ENCODE measurements around the gene CDH13. TPM values are rescaled to one million over a fixed set of nuclear protein-coding genes. Genes with fewer than 3 reads are reported as not detected.

The CDH13 gene
- total RNA-seq, 1 experiment from 2014 or later = 2.1 TPM

DNA sequence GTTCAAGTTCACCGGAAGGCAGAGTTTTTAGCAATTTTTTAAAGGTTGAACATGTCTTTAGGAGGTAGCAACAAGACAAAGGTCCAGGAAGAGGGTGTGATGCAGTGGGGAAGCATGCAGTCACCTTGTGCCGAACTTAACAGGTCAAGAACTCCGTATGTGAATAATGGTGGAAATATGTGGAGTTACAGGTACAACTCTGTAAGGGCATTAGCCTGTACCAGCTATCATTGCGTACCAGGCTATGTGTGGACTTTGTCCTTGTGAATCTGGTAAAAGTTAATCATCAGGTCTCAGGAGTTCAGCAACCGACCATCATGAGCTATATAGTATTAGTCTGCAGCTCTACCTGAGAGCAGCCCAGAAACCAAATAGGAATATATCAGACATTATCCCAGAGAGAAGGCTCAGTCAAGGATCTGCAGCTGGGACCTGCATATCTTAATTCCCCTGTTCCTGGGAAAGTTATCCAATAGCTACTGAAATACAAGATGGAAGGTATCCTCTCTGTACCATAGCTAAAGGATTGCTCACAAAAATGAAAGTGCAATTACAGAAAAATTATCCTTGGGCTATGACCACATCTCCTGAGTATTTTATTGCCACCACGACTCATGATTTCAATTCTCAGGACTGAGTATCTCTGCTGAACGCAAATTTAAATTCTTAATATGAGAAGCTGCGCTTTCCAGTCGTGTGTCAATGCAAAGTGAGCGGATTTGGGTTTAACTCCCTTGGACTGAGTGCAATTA is 469.3 kb downstream of the CDH13 start:
- Histone ChIP-seq H3K4me3 (ENCODE audit: low read depth, low read length, poor library complexity, severe bottlenecking) (no peak overlapping the region), H3K27me3 (replicated peaks; ENCODE audit: insufficient read depth, low read depth, low read length, poor library complexity) (peaks cover 16% of the 10 kb centered on the region), H3K4me1 (ENCODE audit: insufficient read depth, low read length, poor library complexity, severe bottlenecking) (no peaks in the 10 kb centered on the region), H3K36me3 (ENCODE audit: insufficient read depth, low read length, poor library complexity, severe bottlenecking) (no peaks in the 10 kb centered on the region), H3K9me3 (ENCODE audit: low read depth, low read length, poor library complexity, severe bottlenecking) (peaks cover 8% of the 10 kb centered on the region), H3K27ac (ENCODE audit: low read depth, low read length, poor library complexity, severe bottlenecking) (no peak overlapping the region)
- intact Hi-C loops (cut with micrococcal nuclease; ENCODE audit: unreplicated experiment) = no loop called here
- no peak for TF ChIP-seq CTCF (conservative IDR thresholded peaks at IDR 0.05; ENCODE audit: low read depth, low read length)
- no peak for TF ChIP-seq EZH2 (IDR thresholded peaks at IDR 0.05; ENCODE audit: borderline replicate concordance, low read depth, low read length, poor library complexity, severe bottlenecking)
- POLR2A ChIA-PET (ENCODE audit: low non-redundant PET) = no interaction called here
- CTCF ChIA-PET = no interaction called here
- DNase-seq (ENCODE audit: low spot score) = no peak
- no TSS peak for BruUV-seq (replicated peaks)

- no peaks in the 10 kb centered on the region for H3K36me3 ChIP-seq (ENCODE audit: insufficient read depth, low read length, poor library complexity, severe bottlenecking)
- intact Hi-C loops (cut with micrococcal nuclease; ENCODE audit: unreplicated experiment) = no loop called here
- H3K27ac ChIP-seq (ENCODE audit: low read depth, low read length, poor library complexity, severe bottlenecking) = no peak overlapping the region
- ChIA-PET CTCF (no interaction called here), POLR2A (ENCODE audit: low non-redundant PET) (no interaction called here)
- no peak for DNase-seq (ENCODE audit: low spot score)
- H3K4me3 ChIP-seq (ENCODE audit: low read depth, low read length, poor library complexity, severe bottlenecking) = no peak overlapping the region
- BruUV-seq (replicated peaks) = no TSS peak
- H3K4me1 ChIP-seq (ENCODE audit: insufficient read depth, low read length, poor library complexity, severe bottlenecking) = no peaks in the 10 kb centered on the region
- TF ChIP-seq CTCF (conservative IDR thresholded peaks at IDR 0.05; ENCODE audit: low read depth, low read length) (no peak), EZH2 (IDR thresholded peaks at IDR 0.05; ENCODE audit: borderline replicate concordance, low read depth, low read length, poor library complexity, severe bottlenecking) (no peak)
- H3K9me3 ChIP-seq (ENCODE audit: low read depth, low read length, poor library complexity, severe bottlenecking) = peaks cover 8% of the 10 kb centered on the region
- no peaks in the 10 kb centered on the region for H3K27me3 ChIP-seq (replicated peaks; ENCODE audit: insufficient read depth, low read depth, low read length, poor library complexity)
Measured at GRCh38 chr16:83098536-83098935, 471.8 kb downstream of the CDH13 start.

DNA sequence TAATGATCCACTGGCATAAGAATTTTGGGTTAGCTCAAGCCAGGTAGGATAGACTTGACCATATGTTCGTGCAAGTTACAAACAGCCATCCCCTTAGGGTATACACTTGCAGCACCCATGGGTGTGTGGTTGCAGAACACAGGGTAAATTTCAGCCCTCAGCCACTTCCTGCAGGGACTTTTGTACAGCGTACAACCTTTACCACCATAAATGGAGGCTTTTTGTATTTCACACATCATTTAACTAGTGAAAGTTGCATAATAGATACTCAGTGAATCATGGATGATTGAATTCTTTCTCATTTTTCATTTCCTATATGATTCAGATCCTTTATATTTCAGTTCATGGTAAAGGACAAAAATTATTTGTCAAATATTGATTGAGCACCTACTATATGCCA is 473.9 kb downstream of the CDH13 start:
- intact Hi-C loops (cut with micrococcal nuclease; ENCODE audit: unreplicated experiment) = no loop called here
- Histone ChIP-seq H3K36me3 (ENCODE audit: insufficient read depth, low read length, poor library complexity, severe bottlenecking) (no peaks in the 10 kb centered on the region), H3K27me3 (replicated peaks; ENCODE audit: insufficient read depth, low read depth, low read length, poor library complexity) (no peaks in the 10 kb centered on the region), H3K4me3 (ENCODE audit: low read depth, low read length, poor library complexity, severe bottlenecking) (no peak overlapping the region), H3K9me3 (ENCODE audit: low read depth, low read length, poor library complexity, severe bottlenecking) (peaks cover 8% of the 10 kb centered on the region), H3K4me1 (ENCODE audit: insufficient read depth, low read length, poor library complexity, severe bottlenecking) (no peaks in the 10 kb centered on the region), H3K27ac (ENCODE audit: low read depth, low read length, poor library complexity, severe bottlenecking) (no peak overlapping the region)
- no peak for DNase-seq (ENCODE audit: low spot score)
- CTCF ChIA-PET = no interaction called here
- no peak for TF ChIP-seq EZH2 (IDR thresholded peaks at IDR 0.05; ENCODE audit: borderline replicate concordance, low read depth, low read length, poor library complexity, severe bottlenecking)
- TF ChIP-seq CTCF (conservative IDR thresholded peaks at IDR 0.05; ENCODE audit: low read depth, low read length) = no peak
- BruUV-seq (replicated peaks) = no TSS peak
- POLR2A ChIA-PET (ENCODE audit: low non-redundant PET) = no interaction called here

Measured in A673 (cell line).